HG02642 (cell line): ENCODE results near the gene COMMD10.

Experiments
- ATAC-seq: cut with Tn5 transposase; IDR thresholded peaks from one replicate; pipeline ENCODE4 v1.9.1; 2021; ENCODE audit warnings: mild to moderate bottlenecking; ENCODE audit not compliant: unreplicated experiment, poor library complexity

Gene COMMD10

GRCh38 chr5:116280149-116280803 lies 195.5 kb downstream of the COMMD10 start:
- ATAC-seq = no peak

GRCh38 chr5:116281309-116281708 lies 196.5 kb downstream of the COMMD10 start:
- no peak for ATAC-seq

GRCh38 chr5:116288524-116288923 lies 203.7 kb downstream of the COMMD10 start:
- no peak for ATAC-seq

GRCh38 chr5:116289276-116289675 lies 204.5 kb downstream of the COMMD10 start:
- no peak for ATAC-seq

- no peak for ATAC-seq
Measured at GRCh38 chr5:116291271-116291670, 206.4 kb downstream of the COMMD10 start.

GRCh38 chr5:116292321-116292720 lies 207.5 kb downstream of the COMMD10 start:
- no peak for ATAC-seq

- no peak for ATAC-seq
Measured at GRCh38 chr5:116296335-116297072, 211.7 kb downstream of the COMMD10 start.

- no peak for ATAC-seq
Measured at GRCh38 chr5:116297296-116297814, 212.5 kb downstream of the COMMD10 start.

- ATAC-seq = no peak
Measured at GRCh38 chr5:116299746-116300640, 215.2 kb downstream of the COMMD10 start.

GRCh38 chr5:116301110-116301509 lies 216.3 kb downstream of the COMMD10 start:
- ATAC-seq = no peak

- no peak for ATAC-seq
Measured at GRCh38 chr5:116303340-116303739, 218.5 kb downstream of the COMMD10 start.

- ATAC-seq = no peak
Measured at GRCh38 chr5:116303810-116304209, 219.0 kb downstream of the COMMD10 start.

GRCh38 chr5:116305899-116306298 lies 221.1 kb downstream of the COMMD10 start:
- ATAC-seq = no peak

GRCh38 chr5:116306846-116307245 lies 222.0 kb downstream of the COMMD10 start:
- ATAC-seq = no peak

GRCh38 chr5:116308391-116308790 lies 223.6 kb downstream of the COMMD10 start:
- no peak for ATAC-seq

GRCh38 chr5:116313366-116313765 lies 228.5 kb downstream of the COMMD10 start:
- no peak for ATAC-seq

GRCh38 chr5:116315531-116315930 lies 230.7 kb downstream of the COMMD10 start:
- ATAC-seq = no peak

- no peak for ATAC-seq
Measured at GRCh38 chr5:116318091-116318854, 233.4 kb downstream of the COMMD10 start.

GRCh38 chr5:116320486-116320885 lies 235.7 kb downstream of the COMMD10 start:
- ATAC-seq = no peak

- ATAC-seq = no peak
Measured at GRCh38 chr5:116329503-116329902, 244.7 kb downstream of the COMMD10 start.
